HCT116 (cell line): ENCODE measurements around the gene KCNJ10. TPM values are rescaled to one million over a fixed set of nuclear protein-coding genes. Genes with fewer than 3 reads are reported as not detected.

Experiments used
- ATAC-seq: fragments of 200-7000 bp; cut with Tn5 transposase; 2 replicates; pipeline ENCODE4 v1.9.1; 2020; ENCODE audit warnings: mild to moderate bottlenecking, moderate library complexity
- BruUV-seq: library from RNA; stranded (reverse); fragments of 400-500 nt; replicated peaks from 2 replicates; lab custom pipeline; 2021; lab: Mats Ljungman, UMichigan
- CTCF ChIA-PET: fragments of 300-600 bp; sonication (Branson Sonifier 250); formaldehyde crosslinking; loops from one replicate; lab custom pipeline; 2021; ENCODE audit warnings: antibody characterized with exemption; lab: Charles Lee
- POLR2A ChIA-PET: fragments of 300-600, 350-600 bp; sonication (Branson Sonifier 250); formaldehyde crosslinking; loops from one replicate; lab custom pipeline; 2021; ENCODE audit warnings: antibody characterized with exemption; lab: Charles Lee
- RAD21 ChIA-PET, 2 experiments: fragments of 300-600 bp; sonication (Branson Sonifier 250); formaldehyde crosslinking; loops; one replicate each; lab custom pipeline; 2023; ENCODE audit warnings: low total read pairs in 2 of 2; ENCODE audit not compliant: uncharacterized antibody in 2 of 2, unreplicated experiment in 2 of 2, low non-redundant PET in 1 of 2; lab: Charles Lee
- DNase-seq: peaks from one replicate; pipeline ENCODE4 v3.0.0-alpha.2; 2010; ENCODE audit warnings: low read depth, low spot score
- H2AFZ ChIP-seq: fragments of 200-600 bp; shearing (Covaris generic), sonication (generic); 2 replicates; pipeline ENCODE4 v1.6.1; 2017; ENCODE audit warnings: low read depth, mixed run types, mixed read lengths, antibody characterized with exemption, low read length; ENCODE audit not compliant: poor library complexity, severe bottlenecking
- H3K27ac ChIP-seq: 2 replicates; pipeline ENCODE4 v1.5.1; 2012; ENCODE audit warnings: low read depth, low read length
- H3K27me3 ChIP-seq: fragments of 200-600 bp; sonication (generic); 2 replicates; pipeline ENCODE4 v1.6.1; 2016; ENCODE audit warnings: mixed run types, low read length, mixed read lengths; ENCODE audit not compliant: insufficient read depth
- H3K36me3 ChIP-seq, 2 experiments: fragments of 200-500 bp in 1 of 2; fragments of 200-600 bp in 1 of 2; sonication (Bioruptor generic) in 1 of 2; sonication (generic) in 1 of 2; 2 replicates each; pipeline versions ENCODE4 v1.5.1 to v1.6.1; 2014 to 2016; ENCODE audit warnings: low read length in 2 of 2, inconsistent platforms in 1 of 2, mixed read lengths in 1 of 2, mixed run types in 1 of 2; ENCODE audit not compliant: insufficient read depth in 2 of 2, control insufficient read depth in 1 of 2
- H3K4me1 ChIP-seq, 2 experiments: fragments of 200-600 bp in 1 of 2; sonication (generic) in 1 of 2; 2 replicates each; pipeline versions ENCODE4 v1.5.1 to v1.6.1; 2012 to 2017; ENCODE audit warnings: low read length in 2 of 2, inconsistent platforms in 1 of 2, mild to moderate bottlenecking in 1 of 2, mixed read lengths in 1 of 2, mixed run types in 1 of 2, moderate library complexity in 1 of 2; ENCODE audit not compliant: insufficient read depth in 2 of 2, control insufficient read depth in 1 of 2
- H3K4me2 ChIP-seq: fragments of 200-600 bp; sonication (generic); 2 replicates; pipeline ENCODE4 v1.6.1; 2017; ENCODE audit warnings: mixed run types, low read length, mixed read lengths
- H3K4me3 ChIP-seq, 2 experiments: fragments of 200-600 bp in 1 of 2; sonication (generic) in 1 of 2; replicated peaks in 1 of 2; 2 replicates each; pipeline ENCODE4 v1.5.1; 2011 to 2016; ENCODE audit warnings: low read length in 2 of 2, control low read depth in 1 of 2, low read depth in 1 of 2, mild to moderate bottlenecking in 1 of 2, mixed read lengths in 1 of 2, mixed run types in 1 of 2
- H3K79me2 ChIP-seq: fragments of 200-600 bp; sonication (generic); 2 replicates; pipeline ENCODE4 v1.6.1; 2017; ENCODE audit warnings: mild to moderate bottlenecking, mixed run types, low read length, moderate library complexity, mixed read lengths; ENCODE audit not compliant: insufficient read depth
- H3K9ac ChIP-seq: fragments of 200-600 bp; sonication (generic); 2 replicates; pipeline ENCODE4 v1.6.1; 2016; ENCODE audit warnings: low read length, mixed read lengths
- H3K9me2 ChIP-seq: fragments of 200-600 bp; sonication (generic), shearing (Covaris generic); 2 replicates; pipeline ENCODE4 v1.6.1; 2017; ENCODE audit warnings: mixed run types, mild to moderate bottlenecking, moderate library complexity; ENCODE audit not compliant: insufficient read depth
- H3K9me3 ChIP-seq, 2 experiments: fragments of 200-500 bp in 1 of 2; fragments of 200-600 bp in 1 of 2; sonication (Bioruptor generic) in 1 of 2; sonication (generic) in 1 of 2; 2 replicates each; pipeline ENCODE4 v1.6.1; 2014 to 2017; ENCODE audit warnings: low read length in 2 of 2, mixed read lengths in 2 of 2, inconsistent platforms in 1 of 2, low read depth in 1 of 2, mild to moderate bottlenecking in 1 of 2, mixed run types in 1 of 2, moderate library complexity in 1 of 2; ENCODE audit not compliant: control insufficient read depth in 1 of 2, insufficient read depth in 1 of 2
- H4K20me1 ChIP-seq: fragments of 200-600 bp; sonication (generic), shearing (Covaris generic); 2 replicates; pipeline ENCODE4 v1.6.1; 2017; ENCODE audit warnings: mixed run types, mild to moderate bottlenecking, moderate library complexity; ENCODE audit not compliant: insufficient read depth
- ATF3 ChIP-seq: IDR thresholded peaks from 2 replicates; pipeline ENCODE4 v1.6.1; 2012
- CBX3 ChIP-seq: IDR thresholded peaks from 2 replicates; pipeline ENCODE4 v1.6.1; 2012; ENCODE audit warnings: low read depth
- CEBPB ChIP-seq: IDR thresholded peaks from 2 replicates; pipeline ENCODE4 v1.6.1; 2012; ENCODE audit warnings: low read depth
- CTCF ChIP-seq, 3 experiments: fragments of 200-600 bp in 1 of 3; sonication (generic) in 1 of 3; IDR thresholded peaks in 2 of 3; conservative IDR thresholded peaks in 1 of 3; 2 replicates each; pipeline ENCODE4 v1.5.1; 2012 to 2017; ENCODE audit warnings: low read depth in 2 of 3, low read length in 2 of 3, antibody characterized with exemption in 1 of 3, borderline replicate concordance in 1 of 3, control low read depth in 1 of 3, mild to moderate bottlenecking in 1 of 3, mixed read lengths in 1 of 3, mixed run types in 1 of 3, moderate library complexity in 1 of 3; ENCODE audit not compliant: insufficient read depth in 1 of 3
- EZH2 ChIP-seq: fragments of 200-600 bp; sonication (generic); IDR thresholded peaks from 2 replicates; pipeline ENCODE4 v1.6.1; 2017; ENCODE audit warnings: antibody characterized with exemption, mixed run types
- EZH2phosphoT487 ChIP-seq: fragments of 200-600 bp; IDR thresholded peaks from 2 replicates; pipeline ENCODE4 v1.6.1; 2018; ENCODE audit warnings: antibody characterized with exemption, borderline replicate concordance
- FOSL1 ChIP-seq: IDR thresholded peaks from 2 replicates; pipeline ENCODE4 v1.6.1; 2012; ENCODE audit warnings: low read depth
- JUND ChIP-seq: IDR thresholded peaks from 2 replicates; pipeline ENCODE4 v1.6.1; 2012
- MAX ChIP-seq: IDR thresholded peaks from 2 replicates; pipeline ENCODE4 v1.6.1; 2012
- POLR2A ChIP-seq: IDR thresholded peaks from 2 replicates; pipeline ENCODE4 v1.7.0; 2011; ENCODE audit warnings: borderline replicate concordance; ENCODE audit not compliant: insufficient read depth, insufficient read length; ENCODE audit errors: extremely low read depth
- POLR2AphosphoS5 ChIP-seq: IDR thresholded peaks from 2 replicates; pipeline ENCODE4 v1.6.1; 2011; ENCODE audit warnings: mild to moderate bottlenecking, low read depth, low read length, moderate library complexity
- REST ChIP-seq: IDR thresholded peaks from 2 replicates; pipeline ENCODE4 v1.6.1; 2012; ENCODE audit warnings: low read depth
- SP1 ChIP-seq: IDR thresholded peaks from 2 replicates; pipeline ENCODE4 v1.6.1; 2012; ENCODE audit warnings: low read depth
- SRF ChIP-seq: IDR thresholded peaks from 2 replicates; pipeline ENCODE4 v1.6.1; 2012; ENCODE audit warnings: low read depth
- TCF7L2 ChIP-seq: IDR thresholded peaks from 2 replicates; pipeline ENCODE4 v1.7.0; 2011; ENCODE audit warnings: borderline replicate concordance, inconsistent platforms; ENCODE audit not compliant: insufficient read depth, insufficient read length; ENCODE audit errors: extremely low read depth
- YY1 ChIP-seq: IDR thresholded peaks from 2 replicates; pipeline ENCODE4 v1.6.1; 2011; ENCODE audit warnings: low read length, low read depth, moderate library complexity, mild to moderate bottlenecking; ENCODE audit not compliant: insufficient replicate concordance; ENCODE audit errors: extremely low read depth
- ZBTB33 ChIP-seq: IDR thresholded peaks from 2 replicates; pipeline ENCODE4 v1.6.1; 2011; ENCODE audit warnings: mild to moderate bottlenecking, low read length, moderate library complexity; ENCODE audit not compliant: insufficient replicate concordance; ENCODE audit errors: extremely low read depth
- ZFX ChIP-seq: fragments of 450-650 bp; IDR thresholded peaks from 2 replicates; pipeline ENCODE4 v1.6.1; 2017
- ZNF274 ChIP-seq: fragments of 200-500 bp; sonication (Bioruptor generic); IDR thresholded peaks from 2 replicates; pipeline ENCODE4 v1.6.1; 2014; ENCODE audit warnings: mild to moderate bottlenecking, low read depth, low read length, inconsistent platforms
- intact Hi-C: fragments of 100-400 bp; cut with micrococcal nuclease; formaldehyde crosslinking; loops from 2 replicates; pipeline ENCODE4 v1.10.0; 2022
- total RNA-seq: library from RNA; stranded (reverse); gene quantifications from one replicate; pipeline ENCODE4 v1.2.1, GENCODE V29; 2021; ENCODE audit not compliant: unreplicated experiment

KCNJ10 gene
- total RNA-seq, 1 experiment from 2014 or later, result 0.57 TPM

- no TSS peak for BruUV-seq
- RAD21 ChIA-PET, result no interaction called here
- Histone ChIP-seq H4K20me1 (no peaks in the 10 kb centered on the region), H3K4me1 (peaks cover 0 to 8% of the 10 kb centered on the region in 2 experiments; a peak in 2 of 4 replicates), H3K9ac (no peak overlapping the region), H3K79me2 (no peaks in the 10 kb centered on the region), H2AFZ (no peak overlapping the region), H3K9me3 (no peaks in the 10 kb centered on the region), H3K4me2 (no peak overlapping the region), H3K9me2 (no peaks in the 10 kb centered on the region), H3K36me3 (no peaks in the 10 kb centered on the region), H3K27me3 (no peaks in the 10 kb centered on the region), H3K27ac (no peak overlapping the region), H3K4me3 (no peak overlapping the region)
- DNase-seq (no peak), ATAC-seq (no peak)
- POLR2A ChIA-PET, result no interaction called here
- intact Hi-C loops, result no loop called here
- CTCF ChIA-PET, result interaction anchor here (1.0 to 1.9 kb wide), 2 partner anchors 14 to 18 kb away, joined by 4 to 10 read pairs; no protein-coding TSS in a partner anchor
- TF ChIP-seq POLR2AphosphoS5 (no peak), ZBTB33 (no peak), EZH2phosphoT487 (no peak), ZFX (no peak), FOSL1 (no peak), CEBPB (no peak), CBX3 (no peak), SRF (no peak), JUND (no peak), YY1 (no peak), EZH2 (no peak), REST (no peak), CTCF (IDR thresholded peaks at IDR 0.05 in 2 of 3, conservative IDR thresholded peaks at IDR 0.05 in 1 of 3; ENCODE audit: borderline replicate concordance in 1 of 3, insufficient read depth in 1 of 3, low read depth in 2 of 3, low read length in 2 of 3) (no peak), MAX (no peak), TCF7L2 (no peak), SP1 (no peak), ATF3 (no peak), POLR2A (no peak), ZNF274 (no peak)
Observed at GRCh38 chr1:160064164-160064563, 5.8 kb downstream of the KCNJ10 start.
